Endothelial cell of umbilical vein (primary cell): ENCODE measurements around the gene APOF. TPM values are rescaled to one million over a fixed set of nuclear protein-coding genes. Genes with fewer than 3 reads are reported as not detected.

Experiments
- BruUV-seq: library from RNA; stranded (reverse); fragments of 400-500 nt; replicated peaks from 2 replicates; lab custom pipeline; 2021; lab: Mats Ljungman, UMichigan
- CTCF ChIA-PET: fragments of 300-600, 350-600 bp; sonication (Branson Sonifier 250); formaldehyde crosslinking; loops from one replicate; lab custom pipeline; 2021; ENCODE audit warnings: antibody characterized with exemption, inconsistent platforms; lab: Charles Lee
- POLR2A ChIA-PET: fragments of 300-600, 350-600 bp; sonication (Branson Sonifier 250); formaldehyde crosslinking; loops from one replicate; lab custom pipeline; 2021; ENCODE audit warnings: antibody characterized with exemption, inconsistent platforms; lab: Charles Lee
- DNase-seq: peaks from one replicate; pipeline ENCODE4 v3.0.0-alpha.2; 2011; ENCODE audit warnings: low read depth, low spot score
- FAIRE-seq: peaks from 2 replicates; lab custom pipeline; 2011; peaks lifted over from hg19 to GRCh38; lab: Jason Lieb, UNC
- H2AFZ ChIP-seq: 2 replicates; pipeline ENCODE4 v1.6.0; 2012; ENCODE audit warnings: low read depth, low read length, control low read depth, inconsistent platforms
- H3K27ac ChIP-seq: 2 replicates; pipeline ENCODE4 v1.5.1; 2011; ENCODE audit warnings: low read depth, mild to moderate bottlenecking, control low read depth, low read length, moderate library complexity; ENCODE audit not compliant: insufficient read depth
- H3K27me3 ChIP-seq, 2 experiments: 2 replicates each; pipeline versions ENCODE4 v1.6.0 to v1.6.1; 2011; ENCODE audit warnings: low read length in 2 of 2, mixed read lengths in 1 of 2; ENCODE audit not compliant: control insufficient read depth in 2 of 2, insufficient read depth in 2 of 2
- H3K36me3 ChIP-seq, 2 experiments: 2 replicates in 1 of 2; 3 replicates in 1 of 2; pipeline ENCODE4 v1.5.1; 2011; ENCODE audit warnings: low read length in 2 of 2, mild to moderate bottlenecking in 1 of 2, moderate library complexity in 1 of 2; ENCODE audit not compliant: control insufficient read depth in 2 of 2, insufficient read depth in 2 of 2; ENCODE audit errors: extremely low read depth in 1 of 2
- H3K4me1 ChIP-seq: 3 replicates; pipeline ENCODE4 v1.5.1; 2011; ENCODE audit warnings: mild to moderate bottlenecking, low read length; ENCODE audit not compliant: control insufficient read depth, insufficient read depth; ENCODE audit errors: extremely low read depth
- H3K4me2 ChIP-seq: 2 replicates; pipeline ENCODE4 v1.6.1; 2011; ENCODE audit warnings: low read length, control low read depth, mixed read lengths; ENCODE audit not compliant: insufficient read depth
- H3K4me3 ChIP-seq, 3 experiments: fragments of 200-600 bp in 1 of 3; sonication (generic), shearing (Covaris generic) in 1 of 3; replicated peaks in 1 of 3; 2 replicates each; pipeline ENCODE4 v1.5.1; 2011 to 2016; ENCODE audit warnings: control low read depth in 3 of 3, low read length in 3 of 3, mild to moderate bottlenecking in 2 of 3, inconsistent platforms in 1 of 3, low read depth in 1 of 3, moderate library complexity in 1 of 3; ENCODE audit not compliant: insufficient read depth in 1 of 3
- H3K79me2 ChIP-seq: 2 replicates; pipeline ENCODE4 v1.6.0; 2012; ENCODE audit warnings: low read length, inconsistent platforms; ENCODE audit not compliant: control insufficient read depth, insufficient read depth
- H3K9ac ChIP-seq: replicated peaks from 2 replicates; pipeline ENCODE3; 2011; ENCODE audit warnings: low read length, control low read depth; ENCODE audit not compliant: insufficient read depth; ENCODE audit errors: extremely low read depth
- H3K9me1 ChIP-seq: replicated peaks from 3 replicates; pipeline ENCODE4 v1.6.0; 2011; ENCODE audit warnings: mild to moderate bottlenecking, low read length; ENCODE audit not compliant: control insufficient read depth, insufficient read depth; ENCODE audit errors: extremely low read depth
- H3K9me3 ChIP-seq: replicated peaks from 2 replicates; pipeline ENCODE4 v1.5.1; 2012; ENCODE audit warnings: low read length, inconsistent platforms; ENCODE audit not compliant: control insufficient read depth, insufficient read depth
- H4K20me1 ChIP-seq: replicated peaks from 2 replicates; pipeline ENCODE3; 2011; ENCODE audit warnings: mild to moderate bottlenecking, low read length; ENCODE audit not compliant: control insufficient read depth, insufficient read depth; ENCODE audit errors: extremely low read depth
- FOS ChIP-seq: IDR thresholded peaks from 2 replicates; pipeline ENCODE4 v1.6.1; 2011; ENCODE audit warnings: mild to moderate bottlenecking, low read length, moderate library complexity, borderline replicate concordance; ENCODE audit not compliant: insufficient read depth
- JUN ChIP-seq: IDR thresholded peaks from 2 replicates; pipeline ENCODE4 v1.6.1; 2011; ENCODE audit warnings: borderline replicate concordance, low read depth; ENCODE audit not compliant: insufficient read length, insufficient read depth
- MYC ChIP-seq: IDR thresholded peaks from one replicate; pipeline ENCODE4 v1.6.1; 2011; ENCODE audit warnings: mild to moderate bottlenecking, low read depth, low read length
- POLR2AphosphoS5 ChIP-seq: IDR thresholded peaks from 2 replicates; pipeline ENCODE4 v1.6.1; 2012; ENCODE audit warnings: low read depth, mild to moderate bottlenecking, control low read depth, low read length, moderate library complexity; ENCODE audit not compliant: insufficient read depth
- dilution Hi-C: fragments of 300-500 bp; cut with MboI; formaldehyde crosslinking; loops from one replicate; pipeline ENCODE4 v1.15.0; 2019; ENCODE audit warnings: low sequenced_read_pairs; ENCODE audit not compliant: extremely low pct_ligation_motif_present
- intact Hi-C: fragments of 100-400 bp; cut with micrococcal nuclease; formaldehyde crosslinking; loops from one replicate; pipeline ENCODE4 v1.10.0; 2022
- polyA plus RNA-seq, 4 experiments: library from polyadenylated mRNA; depleted of rRNA in 3 of 4; stranded (reverse) in 3 of 4; unstranded in 1 of 4; fragments of >200 nt; gene quantifications; 2 replicates each; pipeline versions ENCODE4 v1.2.1 to v1.2.3, GENCODE V29; 2011 to 2012; ENCODE audit warnings: missing spikeins in 1 of 4
- total RNA-seq: library from RNA; stranded (reverse); gene quantifications from 2 replicates; pipeline ENCODE4 v1.2.3, GENCODE V29; 2021
- TF ChIP-seq, protein P1 (sequence below), 2 donors: IDR thresholded peaks; 1 replicate in 1 of 2; 2 replicates in 1 of 2; pipeline ENCODE4 v1.5.1; 2011; ENCODE audit warnings: low read length in 2 of 2, mild to moderate bottlenecking in 2 of 2, moderate library complexity in 2 of 2, control low read depth in 1 of 2, inconsistent platforms in 1 of 2, low read depth in 1 of 2; ENCODE audit not compliant: insufficient read depth in 1 of 2; ENCODE audit errors: extremely low read depth in 1 of 2

APOF gene
- total and polyA plus RNA-seq, 2 donors (not counting 3 experiments of a cell fraction or from before 2014, with no cell fraction given): not detected

GRCh38 chr12:56339158-56339422, 23.6 kb downstream of the APOF start:
- H3K9me3 ChIP-seq: no peaks in the 10 kb centered on the region
- POLR2A ChIA-PET: interaction anchor here (0.6 kb wide), 1 partner anchor 9 kb away, joined by 9 read pairs; no protein-coding TSS in a partner anchor
- FAIRE-seq: no peak

More at GRCh38 chr12:56339158-56339422, 23.6 kb downstream of the APOF start:
- no peak for DNase-seq
- dilution Hi-C loops (no loop called here), intact Hi-C loops (no loop called here)
- H3K4me1 ChIP-seq: peaks cover 5% of the 10 kb centered on the region
- TF ChIP-seq FOS (no peak), JUN (no peak), POLR2AphosphoS5 (no peak), MYC (no peak)
- TF ChIP-seq, protein P1, sequence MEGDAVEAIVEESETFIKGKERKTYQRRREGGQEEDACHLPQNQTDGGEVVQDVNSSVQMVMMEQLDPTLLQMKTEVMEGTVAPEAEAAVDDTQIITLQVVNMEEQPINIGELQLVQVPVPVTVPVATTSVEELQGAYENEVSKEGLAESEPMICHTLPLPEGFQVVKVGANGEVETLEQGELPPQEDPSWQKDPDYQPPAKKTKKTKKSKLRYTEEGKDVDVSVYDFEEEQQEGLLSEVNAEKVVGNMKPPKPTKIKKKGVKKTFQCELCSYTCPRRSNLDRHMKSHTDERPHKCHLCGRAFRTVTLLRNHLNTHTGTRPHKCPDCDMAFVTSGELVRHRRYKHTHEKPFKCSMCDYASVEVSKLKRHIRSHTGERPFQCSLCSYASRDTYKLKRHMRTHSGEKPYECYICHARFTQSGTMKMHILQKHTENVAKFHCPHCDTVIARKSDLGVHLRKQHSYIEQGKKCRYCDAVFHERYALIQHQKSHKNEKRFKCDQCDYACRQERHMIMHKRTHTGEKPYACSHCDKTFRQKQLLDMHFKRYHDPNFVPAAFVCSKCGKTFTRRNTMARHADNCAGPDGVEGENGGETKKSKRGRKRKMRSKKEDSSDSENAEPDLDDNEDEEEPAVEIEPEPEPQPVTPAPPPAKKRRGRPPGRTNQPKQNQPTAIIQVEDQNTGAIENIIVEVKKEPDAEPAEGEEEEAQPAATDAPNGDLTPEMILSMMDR (IDR thresholded peaks at IDR 0.05; ENCODE audit: extremely low read depth in 1 of 2, insufficient read depth in 1 of 2, low read depth in 1 of 2, low read length in 2 of 2): no peak
- H3K79me2 ChIP-seq: no peaks in the 10 kb centered on the region
- no TSS peak for BruUV-seq
- H3K36me3 ChIP-seq: peaks cover 9 to 19% of the 10 kb centered on the region in 2 experiments
- H3K27ac ChIP-seq: no peak overlapping the region
- no peaks in the 10 kb centered on the region for H3K27me3 ChIP-seq
- CTCF ChIA-PET: interaction anchor here (1.3 kb wide), 1 partner anchor 23 kb away, joined by 4 read pairs; the partner anchor contains the start of gene CNPY2
- H4K20me1 ChIP-seq: no peaks in the 10 kb centered on the region
- no peak overlapping the region for H2AFZ ChIP-seq
- H3K9me1 ChIP-seq: no peaks in the 10 kb centered on the region
- H3K9ac ChIP-seq: no peak overlapping the region
- H3K4me2 ChIP-seq: no peak overlapping the region
- no peak overlapping the region for H3K4me3 ChIP-seq
